Stimulated activated CD4-positive, alpha-beta T cell treated with anti-CD3 and anti-CD28 coated beads, Interleukin-2, amount 100 ng/mL, for 48 hours (primary cell): ENCODE results near the gene IPMK.
"Not testable (repeated sequence)": the region's sequence is repeated elsewhere in the genome, so short reads cannot be mapped to it uniquely, and the experiment has no call there.

ENCODE experiments used
- DNase-seq, 2 donors: peaks; one replicate each; pipeline ENCODE4 v3.0.0-alpha.2; 2020

Gene IPMK

GRCh38 chr10:58266826-58267712 lies 625 bp downstream of the IPMK start:
- peak in 1 of 2 donors; percentile 6 for DNase-seq

- no peak for DNase-seq
Observed at GRCh38 chr10:58266003-58266825, 1.5 kb downstream of the IPMK start.

- no peak for DNase-seq
Observed at GRCh38 chr10:58265249-58265648, 2.4 kb downstream of the IPMK start.

GRCh38 chr10:58264780-58265179 lies 2.9 kb downstream of the IPMK start:
- DNase-seq = no peak

- DNase-seq = no peak
Observed at GRCh38 chr10:58262766-58263165, 4.9 kb downstream of the IPMK start.

GRCh38 chr10:58260334-58260733 lies 7.4 kb downstream of the IPMK start:
- no peak for DNase-seq

GRCh38 chr10:58258977-58259692 lies 8.6 kb downstream of the IPMK start:
- DNase-seq = no peak

- DNase-seq = not testable (repeated sequence)
Observed at GRCh38 chr10:58256013-58256780, 11.5 kb downstream of the IPMK start.

GRCh38 chr10:58254644-58255043 lies 13.1 kb downstream of the IPMK start:
- DNase-seq = no peak

- DNase-seq = no peak
Observed at GRCh38 chr10:58253184-58253583, 14.5 kb downstream of the IPMK start.

GRCh38 chr10:58244666-58245065 lies 23.0 kb downstream of the IPMK start:
- DNase-seq = not testable (repeated sequence)

GRCh38 chr10:58244242-58244641 lies 23.5 kb downstream of the IPMK start:
- not testable (repeated sequence) for DNase-seq

- DNase-seq = not testable (repeated sequence)
Observed at GRCh38 chr10:58243801-58244200, 23.9 kb downstream of the IPMK start.

- no peak for DNase-seq
Observed at GRCh38 chr10:58243269-58243668, 24.4 kb downstream of the IPMK start.

- no peak for DNase-seq
Observed at GRCh38 chr10:58241346-58241745, 26.3 kb downstream of the IPMK start.

- no peak for DNase-seq
Observed at GRCh38 chr10:58240531-58240930, 27.2 kb downstream of the IPMK start.

GRCh38 chr10:58239561-58240169 lies 28.0 kb downstream of the IPMK start:
- no peak for DNase-seq

- DNase-seq = no peak
Observed at GRCh38 chr10:58237014-58237834, 30.5 kb downstream of the IPMK start.

- DNase-seq = not testable (repeated sequence)
Observed at GRCh38 chr10:58229856-58230255, 37.8 kb downstream of the IPMK start.

- DNase-seq = no peak
Observed at GRCh38 chr10:58225654-58226053, 42.0 kb downstream of the IPMK start.
